Measurements from ENCODE around the gene LRRC51.

- TF ChIP-seq CTCF (IDR thresholded peaks at IDR 0.05; ENCODE audit: poor library complexity, severe bottlenecking) (no peak), POLR2AphosphoS5 (IDR thresholded peaks at IDR 0.05) (no peak), RAD21 (conservative IDR thresholded peaks at IDR 0.05) (no peak), EP300 (conservative IDR thresholded peaks at IDR 0.05; ENCODE audit: poor library complexity, severe bottlenecking) (no peak), MXI1 (conservative IDR thresholded peaks at IDR 0.05; ENCODE audit: poor library complexity, severe bottlenecking) (no peak), EZH2 (IDR thresholded peaks at IDR 0.05; ENCODE audit: borderline replicate concordance, insufficient read depth, low read length, poor library complexity, severe bottlenecking) (no peak), TAF1 (IDR thresholded peaks at IDR 0.05; ENCODE audit: low read depth) (no peak), SMC3 (conservative IDR thresholded peaks at IDR 0.05; ENCODE audit: poor library complexity) (no peak)
- TF ChIP-seq, protein P1, sequence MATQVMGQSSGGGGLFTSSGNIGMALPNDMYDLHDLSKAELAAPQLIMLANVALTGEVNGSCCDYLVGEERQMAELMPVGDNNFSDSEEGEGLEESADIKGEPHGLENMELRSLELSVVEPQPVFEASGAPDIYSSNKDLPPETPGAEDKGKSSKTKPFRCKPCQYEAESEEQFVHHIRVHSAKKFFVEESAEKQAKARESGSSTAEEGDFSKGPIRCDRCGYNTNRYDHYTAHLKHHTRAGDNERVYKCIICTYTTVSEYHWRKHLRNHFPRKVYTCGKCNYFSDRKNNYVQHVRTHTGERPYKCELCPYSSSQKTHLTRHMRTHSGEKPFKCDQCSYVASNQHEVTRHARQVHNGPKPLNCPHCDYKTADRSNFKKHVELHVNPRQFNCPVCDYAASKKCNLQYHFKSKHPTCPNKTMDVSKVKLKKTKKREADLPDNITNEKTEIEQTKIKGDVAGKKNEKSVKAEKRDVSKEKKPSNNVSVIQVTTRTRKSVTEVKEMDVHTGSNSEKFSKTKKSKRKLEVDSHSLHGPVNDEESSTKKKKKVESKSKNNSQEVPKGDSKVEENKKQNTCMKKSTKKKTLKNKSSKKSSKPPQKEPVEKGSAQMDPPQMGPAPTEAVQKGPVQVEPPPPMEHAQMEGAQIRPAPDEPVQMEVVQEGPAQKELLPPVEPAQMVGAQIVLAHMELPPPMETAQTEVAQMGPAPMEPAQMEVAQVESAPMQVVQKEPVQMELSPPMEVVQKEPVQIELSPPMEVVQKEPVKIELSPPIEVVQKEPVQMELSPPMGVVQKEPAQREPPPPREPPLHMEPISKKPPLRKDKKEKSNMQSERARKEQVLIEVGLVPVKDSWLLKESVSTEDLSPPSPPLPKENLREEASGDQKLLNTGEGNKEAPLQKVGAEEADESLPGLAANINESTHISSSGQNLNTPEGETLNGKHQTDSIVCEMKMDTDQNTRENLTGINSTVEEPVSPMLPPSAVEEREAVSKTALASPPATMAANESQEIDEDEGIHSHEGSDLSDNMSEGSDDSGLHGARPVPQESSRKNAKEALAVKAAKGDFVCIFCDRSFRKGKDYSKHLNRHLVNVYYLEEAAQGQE (IDR thresholded peaks at IDR 0.05; ENCODE audit: borderline replicate concordance): no peak
Measured at GRCh38 chr11:72139500-72139899, 58.9 kb downstream of the LRRC51 start.
